Sigmoid colon (tissue), 3 donors: ENCODE data around the gene SEMA3G.

Experiments used
- CTCF ChIP-seq, 4 experiments: fragments of 450-650 bp in 3 of 4; fragments of 200-600 bp in 1 of 4; IDR thresholded peaks; one replicate each; pipeline ENCODE4 v1.5.1; 2016 to 2019; ENCODE audit warnings: antibody characterized with exemption in 4 of 4, mild to moderate bottlenecking in 3 of 4, moderate library complexity in 2 of 4
- POLR2A ChIP-seq, 2 donors: fragments of 450-650 bp; IDR thresholded peaks; one replicate each; pipeline ENCODE4 v1.6.1; 2016; ENCODE audit warnings: antibody characterized with exemption in 2 of 2, mild to moderate bottlenecking in 2 of 2, moderate library complexity in 2 of 2

- TF ChIP-seq CTCF (IDR thresholded peaks at IDR 0.05) (no peak), POLR2A (IDR thresholded peaks at IDR 0.05) (no peak)
Measured at GRCh38 chr3:52407779-52408178, 37.1 kb downstream of the SEMA3G start.
